NCI-H146 (cell line): ENCODE data around the gene SBF2.

Experiments used
- DNase-seq: peaks from one replicate; lab custom pipeline; 2025; lab: John Stamatoyannopoulos, UW

Gene SBF2

DNA sequence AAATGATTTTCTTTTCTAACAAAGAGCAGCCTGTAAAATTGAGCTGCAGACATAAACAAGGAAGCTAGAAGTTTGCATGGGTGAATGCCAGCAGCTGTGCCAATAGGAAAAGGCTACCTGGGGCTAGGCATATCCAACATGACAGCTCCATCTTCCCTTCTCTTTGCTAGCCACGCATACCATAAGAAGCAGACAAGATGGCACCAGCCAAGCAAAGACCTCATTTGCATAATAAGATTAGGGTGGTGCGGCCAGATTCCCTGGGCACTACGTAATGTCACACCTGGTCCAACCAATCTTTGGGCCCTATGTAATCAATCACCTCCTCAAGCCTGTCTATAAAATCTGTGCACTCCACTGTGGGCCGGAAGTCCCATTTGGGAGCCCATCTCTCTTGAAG is 521.8 kb downstream of the SBF2 start:
- DNase-seq, result no peak

DNA sequence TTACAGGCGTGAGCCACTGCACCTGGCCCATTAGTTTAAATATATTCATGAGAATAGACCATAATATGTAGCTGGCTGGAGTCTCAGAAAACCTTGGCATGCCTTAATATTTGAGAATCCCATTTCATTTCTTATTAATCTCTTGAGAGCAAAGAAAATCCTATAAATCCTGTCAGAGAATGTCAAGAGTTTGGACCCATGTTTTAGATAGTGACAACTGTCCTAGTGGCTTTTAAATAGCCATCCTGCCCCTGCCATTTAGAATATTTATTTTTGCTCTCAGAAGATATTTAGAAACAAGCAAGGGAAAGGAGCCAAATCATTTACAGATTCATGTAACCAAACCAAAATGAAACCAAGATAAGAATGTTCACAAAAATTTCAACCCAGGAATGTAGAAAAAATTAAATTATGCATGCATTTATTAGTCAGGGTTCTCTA is 522.9 kb downstream of the SBF2 start:
- no peak for DNase-seq

DNA sequence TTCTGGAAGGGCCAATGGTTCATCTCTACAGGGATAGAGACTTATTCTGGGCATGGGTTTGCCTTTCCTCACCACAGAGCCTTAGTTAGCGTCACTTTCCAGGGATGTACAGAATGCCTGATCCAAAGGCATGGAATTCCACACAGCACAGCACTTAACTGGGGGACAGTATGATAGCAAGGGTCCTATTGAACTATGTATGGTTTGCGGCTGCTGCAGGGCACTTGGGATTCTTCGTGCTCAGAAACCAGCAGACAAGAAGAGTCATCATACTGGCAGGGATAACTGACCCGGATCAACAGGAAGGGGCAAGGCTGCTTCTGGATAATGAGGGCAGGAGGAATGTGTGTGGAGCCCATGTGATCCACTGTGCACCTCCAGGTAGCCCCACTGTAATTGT is 524.4 kb downstream of the SBF2 start:
- DNase-seq, result no peak

DNA sequence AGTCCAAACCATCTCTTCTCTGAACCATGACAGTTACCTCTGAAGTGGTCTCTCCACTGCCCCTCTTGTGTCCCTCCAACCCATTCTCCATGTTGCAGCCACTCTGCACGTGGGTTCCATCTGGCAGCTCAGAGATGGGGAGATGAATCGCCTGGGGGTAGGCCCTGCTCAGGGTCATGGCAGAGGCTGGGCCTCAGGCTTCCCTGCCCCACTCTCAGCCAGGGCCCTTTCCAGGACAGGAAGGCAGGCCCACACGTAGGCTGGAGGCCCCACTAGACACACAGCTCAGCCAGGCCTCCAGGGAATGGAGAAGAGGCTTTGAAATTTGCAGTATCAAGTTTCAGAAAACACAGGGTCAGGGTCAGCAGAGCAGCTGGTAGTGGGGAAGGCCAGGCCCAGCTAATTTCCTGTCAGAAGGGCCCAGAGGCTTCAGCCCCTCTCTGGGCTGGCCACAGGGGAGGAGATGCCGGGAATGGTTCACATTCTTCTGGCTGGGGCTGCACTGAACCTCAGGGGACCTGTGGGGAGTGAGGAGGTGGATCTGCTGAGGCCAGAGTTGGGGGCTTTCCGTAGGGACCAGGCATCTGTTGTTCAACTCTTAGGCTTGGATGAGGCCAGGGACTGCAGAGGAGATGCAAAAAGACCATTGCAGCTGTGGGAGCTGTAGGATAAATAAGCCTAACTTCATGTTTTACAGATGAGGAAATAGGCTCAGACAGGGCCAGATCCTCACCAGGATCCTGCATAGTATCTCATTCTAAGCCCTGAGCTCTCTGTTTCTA is 528.5 kb downstream of the SBF2 start:
- DNase-seq, result peak; percentile 80

GRCh38 chr11:9763301-9763700 is 530.7 kb downstream of the SBF2 start:
- DNase-seq, result no peak

- DNase-seq, result no peak
Measured at GRCh38 chr11:9762531-9762930, 531.5 kb downstream of the SBF2 start.

- DNase-seq, result no peak
Measured at GRCh38 chr11:9761441-9761945, 532.5 kb downstream of the SBF2 start.

GRCh38 chr11:9760193-9760575 is 533.8 kb downstream of the SBF2 start:
- no peak for DNase-seq

- peak; percentile 15 for DNase-seq
Measured at GRCh38 chr11:9759519-9760192, 534.4 kb downstream of the SBF2 start.

GRCh38 chr11:9758637-9759518 is 535.1 kb downstream of the SBF2 start:
- peak; percentile 75 for DNase-seq

DNA sequence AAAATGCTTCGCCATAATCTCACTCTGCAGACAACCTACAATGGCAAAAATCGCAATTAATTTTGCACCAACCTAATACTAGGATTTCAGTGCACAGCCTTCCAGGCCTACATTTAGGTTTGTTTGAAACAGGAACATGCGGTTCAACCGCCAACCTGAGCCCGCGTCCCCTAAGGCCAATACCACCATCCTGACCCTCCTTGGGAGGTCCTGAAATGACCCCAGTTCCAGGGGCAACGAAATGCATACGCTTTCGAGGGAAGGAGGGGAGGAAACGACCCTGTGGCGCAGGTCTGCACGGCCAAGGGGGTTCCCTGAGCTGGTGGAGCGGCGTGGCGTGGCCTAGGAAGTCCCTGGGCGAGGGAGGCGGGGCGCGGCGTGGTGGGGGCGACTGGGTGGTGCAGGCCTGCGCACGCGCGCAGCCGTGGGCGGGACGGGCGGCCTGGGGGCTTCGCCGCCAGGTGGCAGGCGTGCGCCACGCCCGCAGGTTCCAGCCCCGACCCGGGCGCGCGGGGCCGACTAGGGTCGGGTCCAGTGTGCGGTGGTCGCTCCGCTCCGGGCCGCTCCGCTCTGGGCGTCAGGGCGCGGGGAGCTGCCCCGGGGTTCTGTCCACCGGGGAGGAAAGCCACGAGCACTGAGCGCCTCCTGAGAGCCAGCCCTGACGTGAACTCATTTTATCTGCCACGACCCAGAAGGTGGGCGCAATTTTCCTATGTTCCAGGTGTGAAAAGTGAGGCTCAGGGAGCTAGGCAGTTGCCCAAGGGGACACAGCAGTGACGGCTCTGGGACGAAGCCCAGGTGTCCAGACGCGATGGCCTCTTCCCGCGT is 536.0 kb downstream of the SBF2 start:
- DNase-seq, result peak; percentile 85

- no peak for DNase-seq
Measured at GRCh38 chr11:9756878-9757277, 537.1 kb downstream of the SBF2 start.

DNA sequence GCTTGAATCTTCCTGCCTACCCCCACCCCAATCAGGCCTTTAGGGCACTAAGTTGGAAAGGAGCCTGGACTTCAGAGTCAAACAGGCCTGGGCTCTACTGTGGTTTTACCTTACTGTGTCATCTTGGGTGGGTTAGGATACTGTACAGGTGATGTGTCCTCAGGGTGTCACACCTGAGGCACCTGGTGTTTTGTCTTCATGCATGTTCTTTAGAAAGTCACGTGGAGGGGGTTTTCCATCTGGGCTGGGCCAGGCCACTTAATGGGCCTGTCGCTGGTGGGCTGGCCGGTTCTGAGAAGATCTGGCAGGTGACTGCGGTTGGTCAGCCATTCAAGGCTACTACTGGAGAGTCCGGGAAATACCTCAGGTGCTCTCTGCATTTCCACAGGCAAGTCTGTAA is 537.6 kb downstream of the SBF2 start:
- DNase-seq, result no peak

DNA sequence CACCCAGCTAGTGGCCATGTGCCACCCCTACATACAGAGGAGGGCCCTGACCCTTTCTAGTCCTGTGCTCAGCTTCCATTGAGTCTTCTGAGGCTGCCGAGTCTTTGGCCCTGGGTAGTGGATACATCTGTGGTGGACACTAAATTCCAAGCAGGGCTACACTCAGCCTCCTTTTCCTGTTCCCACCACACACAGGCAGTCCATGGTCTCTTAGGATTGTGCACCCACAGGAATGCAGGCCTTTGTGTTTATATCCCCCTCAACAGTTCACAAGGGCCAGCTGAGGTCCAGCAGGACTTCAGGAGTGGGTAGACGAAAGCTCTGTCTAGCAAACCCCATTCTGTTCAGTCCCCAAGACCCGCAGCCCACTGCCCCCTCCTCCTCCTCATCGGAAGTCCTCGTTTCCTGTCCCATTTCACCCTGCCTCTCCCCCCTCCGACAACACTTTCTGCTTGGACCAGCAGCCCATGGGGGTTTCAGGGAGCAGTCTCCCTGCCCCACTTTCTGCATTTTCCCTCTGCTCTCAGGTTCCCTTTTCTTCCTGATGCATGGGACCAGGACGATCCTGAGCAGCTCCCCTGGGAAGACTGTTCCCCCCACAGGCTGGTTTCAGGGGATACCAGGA is 538.3 kb downstream of the SBF2 start:
- no peak for DNase-seq

DNA sequence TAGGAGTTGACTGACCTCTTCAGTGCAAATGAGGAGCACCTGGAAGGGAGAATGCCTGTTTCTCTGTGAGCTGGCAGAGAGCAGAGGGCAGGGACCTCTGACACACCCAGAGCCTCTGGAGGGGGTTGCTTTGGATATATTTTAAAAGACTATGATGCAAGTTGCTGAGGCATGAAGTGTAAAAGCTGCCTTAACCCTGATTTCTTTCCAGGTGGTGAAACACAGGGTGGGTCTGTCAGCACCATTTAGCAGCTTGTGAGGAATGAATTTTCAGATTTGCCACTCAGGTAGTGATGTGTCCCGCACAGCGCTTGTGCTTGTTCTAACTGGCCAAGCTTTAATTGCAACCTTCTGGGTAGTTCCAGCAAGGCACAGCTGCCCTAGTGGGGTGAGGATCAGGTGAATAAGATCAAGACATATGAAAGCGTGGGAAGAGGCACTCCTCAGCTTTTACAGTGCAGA is 540.0 kb downstream of the SBF2 start:
- DNase-seq, result no peak

DNA sequence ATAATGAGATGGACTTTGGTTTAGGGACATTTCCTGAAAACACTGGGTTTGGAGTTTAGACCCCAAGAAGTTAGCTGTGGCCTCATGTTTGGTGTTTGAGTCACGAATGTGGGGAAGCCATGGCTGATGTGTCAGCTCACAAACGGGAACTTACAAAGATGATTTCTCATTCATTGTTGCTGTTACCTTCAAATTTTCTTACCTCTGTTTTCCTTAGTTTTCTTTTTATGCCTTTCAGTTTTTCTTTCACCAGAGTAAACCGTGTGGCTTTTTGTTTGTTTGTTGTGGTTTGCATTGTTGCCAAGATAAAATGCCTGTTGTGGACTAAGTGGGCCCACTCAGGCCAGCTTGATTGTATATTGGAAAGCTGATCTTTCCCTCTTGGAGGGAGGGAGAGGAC is 541.0 kb downstream of the SBF2 start:
- DNase-seq, result no peak

DNA sequence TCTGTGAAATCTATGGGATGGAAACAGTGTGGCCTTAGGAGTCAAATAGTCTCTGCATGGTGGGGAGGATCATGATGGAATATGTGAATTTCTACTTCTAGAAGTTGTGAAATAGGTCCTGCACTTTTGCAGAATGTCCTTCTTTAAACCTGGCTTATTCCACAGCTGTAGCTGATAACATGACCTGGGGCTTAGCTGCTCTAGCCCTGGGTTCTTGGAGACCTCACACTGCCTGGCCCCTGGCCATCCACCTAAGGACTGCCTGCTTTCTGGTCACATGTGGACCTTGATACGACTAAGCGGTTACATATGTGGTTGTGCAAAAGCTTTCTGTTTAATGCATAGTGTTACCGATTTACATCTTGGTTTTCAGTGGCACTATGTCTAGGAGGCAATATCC is 541.9 kb downstream of the SBF2 start:
- DNase-seq, result no peak

DNA sequence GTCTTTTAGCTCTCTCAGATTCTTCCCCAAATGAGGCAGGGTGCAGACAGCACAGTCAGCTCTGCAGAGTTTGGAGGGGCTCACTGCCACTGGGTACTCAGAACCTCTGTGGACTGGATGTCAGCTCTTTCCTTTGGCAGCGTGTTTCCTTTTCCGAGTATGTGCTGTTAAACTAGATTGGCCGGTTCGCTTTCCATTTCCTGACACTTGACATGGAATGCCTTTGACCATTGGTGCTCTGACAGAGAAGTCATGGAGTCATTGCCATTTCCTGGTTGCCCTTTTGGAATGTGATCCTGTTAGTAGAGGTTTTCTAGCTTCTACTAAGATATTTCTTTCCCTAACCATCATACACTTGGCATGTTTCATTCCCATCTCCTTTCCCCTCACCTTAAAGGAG is 543.5 kb downstream of the SBF2 start:
- DNase-seq, result no peak

GRCh38 chr11:9748361-9748970 is 545.6 kb downstream of the SBF2 start:
- DNase-seq, result peak; percentile 40

- DNase-seq, result no peak
Measured at GRCh38 chr11:9747828-9748227, 546.2 kb downstream of the SBF2 start.

GRCh38 chr11:9747229-9747628 is 546.8 kb downstream of the SBF2 start:
- DNase-seq, result no peak
